ENCODE data around the gene ZNF853. TPM values are rescaled to one million over a fixed set of nuclear protein-coding genes. Genes with fewer than 3 reads are reported as not detected.

ZNF853 gene
- polyA plus RNA-seq, 3 donors = 0.15 TPM; not detected in 2

- DNase-seq = no peak
- intact Hi-C loops (cut with micrococcal nuclease) = loop anchor here (5.0 kb wide), 1 partner anchor 44 kb away; no protein-coding TSS in a partner anchor
- Histone ChIP-seq H2AFZ (ENCODE audit: insufficient read depth, low read depth, low read length, poor library complexity, severe bottlenecking) (no peak overlapping the region), H3K27ac (ENCODE audit: low read depth in 1 of 2, low read length in 2 of 2) (no peak overlapping the region), H3K4me1 (ENCODE audit: control insufficient read depth in 1 of 2, insufficient read depth in 2 of 2, low read length in 2 of 2) (peaks cover 13 to 20% of the 10 kb centered on the region in 2 donors), H3K36me3 (replicated peaks in 1 of 2; ENCODE audit: control insufficient read depth in 1 of 2, insufficient read depth in 2 of 2, low read length in 2 of 2) (peaks cover 30 to 68% of the 10 kb centered on the region in 2 donors), H3K4me3 (replicated peaks in 1 of 3; ENCODE audit: low read depth in 2 of 3, low read length in 3 of 3) (no peak overlapping the region), H4K20me1 (ENCODE audit: insufficient read depth, low read length) (peaks cover 14% of the 10 kb centered on the region), H3K79me2 (ENCODE audit: insufficient read depth, low read length) (peaks cover 16% of the 10 kb centered on the region), H3K27me3 (ENCODE audit: control insufficient read depth in 2 of 2, insufficient read depth in 2 of 2, low read length in 2 of 2) (no peaks in the 10 kb centered on the region), H3K9me3 (replicated peaks in 1 of 2; ENCODE audit: control insufficient read depth in 1 of 2, insufficient read depth in 1 of 2, low read length in 2 of 2) (no peaks in the 10 kb centered on the region), H3K4me2 (replicated peaks; ENCODE audit: extremely low read depth, low read length, poor library complexity, severe bottlenecking) (no peak overlapping the region), H3K9ac (ENCODE audit: insufficient read depth, low read length, poor library complexity, severe bottlenecking) (no peak overlapping the region)
- Mint-ChIP-seq H3K27ac (peak overlapping the region in 1 of 7 donors; percentile 32), H3K36me3 (peaks cover 46 to 70% of the 10 kb centered on the region in 2 donors), H3K4me1 (peaks cover 15% of the 10 kb centered on the region), H3K9me3 (no peaks in the 10 kb centered on the region), H3K4me3 (no peak overlapping the region), H3K27me3 (ENCODE audit: low read depth in 3 of 3) (no peaks in the 10 kb centered on the region)
- WGBS (ENCODE audit: insufficient coverage) = 91% methylated on average over 5 of the region's 9 CpGs
- no peak for TF ChIP-seq CTCF (IDR thresholded peaks at IDR 0.05)
These were observed 26.8 kb upstream of the ZNF853 start for GRCh38 chr7:6588566-6588965.

- 45% methylated on average over 17 of the region's 22 CpGs for WGBS (ENCODE audit: insufficient coverage)
- no peak for DNase-seq
- peak overlapping the region in 2 of 3 experiments; percentile 19 to 87 for H3K4me3 ChIP-seq (replicated peaks in 1 of 3; ENCODE audit: low read depth in 2 of 3, low read length in 3 of 3)
- H3K27ac ChIP-seq (ENCODE audit: low read depth in 1 of 2, low read length in 2 of 2) = no peak overlapping the region
- Mint-ChIP-seq H3K4me1 (peaks cover 15% of the 10 kb centered on the region), H3K36me3 (peaks cover 47 to 73% of the 10 kb centered on the region in 2 donors), H3K4me3 (peak overlapping the region; percentile 48 to 67), H3K9me3 (no peaks in the 10 kb centered on the region), H3K27me3 (ENCODE audit: low read depth in 3 of 3) (no peaks in the 10 kb centered on the region), H3K27ac (peak overlapping the region in 1 of 7 donors; percentile 8)
- H3K9me3 ChIP-seq (replicated peaks in 1 of 2; ENCODE audit: control insufficient read depth in 1 of 2, insufficient read depth in 1 of 2, low read length in 2 of 2) = no peaks in the 10 kb centered on the region
- H3K36me3 ChIP-seq (replicated peaks in 1 of 2; ENCODE audit: control insufficient read depth in 1 of 2, insufficient read depth in 2 of 2, low read length in 2 of 2) = peaks cover 33 to 68% of the 10 kb centered on the region in 2 donors
- H2AFZ ChIP-seq (ENCODE audit: insufficient read depth, low read depth, low read length, poor library complexity, severe bottlenecking) = peak overlapping the region; percentile 85
- H3K4me1 ChIP-seq (ENCODE audit: control insufficient read depth in 1 of 2, insufficient read depth in 2 of 2, low read length in 2 of 2) = peaks cover 13 to 20% of the 10 kb centered on the region in 2 donors
- H4K20me1 ChIP-seq (ENCODE audit: insufficient read depth, low read length) = peaks cover 14% of the 10 kb centered on the region
- intact Hi-C loops (cut with micrococcal nuclease) = loop anchor here (5.0 kb wide), 1 partner anchor 43 kb away; no protein-coding TSS in a partner anchor
- peak overlapping the region; percentile 88 for H3K4me2 ChIP-seq (replicated peaks; ENCODE audit: extremely low read depth, low read length, poor library complexity, severe bottlenecking)
- H3K9ac ChIP-seq (ENCODE audit: insufficient read depth, low read length, poor library complexity, severe bottlenecking) = no peak overlapping the region
- no peak for TF ChIP-seq CTCF (IDR thresholded peaks at IDR 0.05)
- H3K27me3 ChIP-seq (ENCODE audit: control insufficient read depth in 2 of 2, insufficient read depth in 2 of 2, low read length in 2 of 2) = no peaks in the 10 kb centered on the region
- peaks cover 16% of the 10 kb centered on the region for H3K79me2 ChIP-seq (ENCODE audit: insufficient read depth, low read length)
These were observed 26.1 kb upstream of the ZNF853 start for GRCh38 chr7:6589151-6589828.
